GM19035 (cell line): Measurements from ENCODE around the gene SECISBP2.
"Not testable (repeated sequence)": the region's sequence is repeated elsewhere in the genome, so short reads cannot be mapped to it uniquely, and the experiment has no call there.

Experiments used
- ATAC-seq: cut with Tn5 transposase; IDR thresholded peaks from one replicate; pipeline ENCODE4 v1.9.1; 2021; ENCODE audit not compliant: unreplicated experiment

SECISBP2 gene, protein sequence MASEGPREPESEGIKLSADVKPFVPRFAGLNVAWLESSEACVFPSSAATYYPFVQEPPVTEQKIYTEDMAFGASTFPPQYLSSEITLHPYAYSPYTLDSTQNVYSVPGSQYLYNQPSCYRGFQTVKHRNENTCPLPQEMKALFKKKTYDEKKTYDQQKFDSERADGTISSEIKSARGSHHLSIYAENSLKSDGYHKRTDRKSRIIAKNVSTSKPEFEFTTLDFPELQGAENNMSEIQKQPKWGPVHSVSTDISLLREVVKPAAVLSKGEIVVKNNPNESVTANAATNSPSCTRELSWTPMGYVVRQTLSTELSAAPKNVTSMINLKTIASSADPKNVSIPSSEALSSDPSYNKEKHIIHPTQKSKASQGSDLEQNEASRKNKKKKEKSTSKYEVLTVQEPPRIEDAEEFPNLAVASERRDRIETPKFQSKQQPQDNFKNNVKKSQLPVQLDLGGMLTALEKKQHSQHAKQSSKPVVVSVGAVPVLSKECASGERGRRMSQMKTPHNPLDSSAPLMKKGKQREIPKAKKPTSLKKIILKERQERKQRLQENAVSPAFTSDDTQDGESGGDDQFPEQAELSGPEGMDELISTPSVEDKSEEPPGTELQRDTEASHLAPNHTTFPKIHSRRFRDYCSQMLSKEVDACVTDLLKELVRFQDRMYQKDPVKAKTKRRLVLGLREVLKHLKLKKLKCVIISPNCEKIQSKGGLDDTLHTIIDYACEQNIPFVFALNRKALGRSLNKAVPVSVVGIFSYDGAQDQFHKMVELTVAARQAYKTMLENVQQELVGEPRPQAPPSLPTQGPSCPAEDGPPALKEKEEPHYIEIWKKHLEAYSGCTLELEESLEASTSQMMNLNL

GRCh38 chr9:89318123-89319014 is at the start of gene SECISBP2:
TSS of gene SECISBP2 (plus strand) at chr9:89318500. CDS start at chr9:89318577, 77 bp downstream.
- ATAC-seq, result peak; percentile 90

DNA sequence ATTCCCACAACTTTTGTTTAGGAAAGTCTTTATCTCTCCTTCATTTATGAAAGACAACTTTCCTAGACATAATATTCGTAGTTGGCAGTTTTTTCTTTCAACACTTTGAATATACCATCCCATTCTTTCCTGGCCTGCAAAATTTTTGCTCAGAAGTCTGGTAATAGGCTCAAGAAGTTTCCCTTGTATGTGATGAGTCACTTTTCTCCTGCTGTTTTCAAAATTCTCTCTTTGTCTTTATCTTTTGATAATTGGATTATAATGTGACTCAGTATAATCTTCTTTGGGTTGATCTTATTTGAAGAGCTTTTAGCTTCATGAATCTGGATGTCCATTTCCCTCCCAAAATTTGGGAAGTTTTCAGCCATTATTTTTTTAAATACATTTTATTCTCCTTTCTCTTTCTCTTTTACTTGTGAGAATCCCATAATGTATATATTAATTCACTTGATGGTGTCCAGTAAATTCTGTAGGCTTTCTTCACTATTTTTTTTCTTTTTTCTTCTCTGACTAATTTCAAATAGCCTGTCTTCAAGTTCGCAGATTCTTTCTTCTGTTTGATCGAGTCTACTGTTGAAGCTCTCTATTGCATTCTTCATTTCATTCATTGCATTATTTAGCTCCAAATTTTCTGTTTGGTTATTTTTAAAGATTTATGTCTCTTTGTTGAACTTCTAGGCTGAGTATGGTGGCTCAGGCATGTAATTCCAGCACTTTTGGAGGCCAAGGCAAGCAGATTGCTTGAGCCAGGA is 44.6 kb upstream of the SECISBP2 start:
- ATAC-seq, result no peak

- no peak for ATAC-seq
Observed at GRCh38 chr9:89274838-89275237, 43.5 kb upstream of the SECISBP2 start.

DNA sequence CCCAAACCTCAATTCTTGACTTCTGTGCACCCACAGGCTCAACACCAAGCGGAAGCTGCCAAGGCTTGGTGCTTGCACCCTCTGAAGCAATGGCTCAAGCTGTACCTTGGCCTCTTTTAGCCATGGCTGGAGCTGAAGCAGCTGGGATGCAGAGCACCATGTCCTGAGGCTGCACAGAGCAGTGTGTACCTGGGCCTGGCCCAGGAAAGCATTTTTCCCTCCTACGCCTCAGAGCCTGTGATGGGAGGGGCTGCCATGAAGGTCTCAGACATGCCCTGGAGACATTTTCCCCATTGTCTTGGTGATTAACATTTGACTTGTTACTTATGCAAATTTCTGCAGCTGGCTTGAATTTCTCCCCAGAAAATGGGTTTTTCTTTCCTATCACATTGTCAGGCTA is 42.3 kb upstream of the SECISBP2 start:
- ATAC-seq, result not testable (repeated sequence)

GRCh38 chr9:89277043-89277442 is 41.3 kb upstream of the SECISBP2 start:
- no peak for ATAC-seq

DNA sequence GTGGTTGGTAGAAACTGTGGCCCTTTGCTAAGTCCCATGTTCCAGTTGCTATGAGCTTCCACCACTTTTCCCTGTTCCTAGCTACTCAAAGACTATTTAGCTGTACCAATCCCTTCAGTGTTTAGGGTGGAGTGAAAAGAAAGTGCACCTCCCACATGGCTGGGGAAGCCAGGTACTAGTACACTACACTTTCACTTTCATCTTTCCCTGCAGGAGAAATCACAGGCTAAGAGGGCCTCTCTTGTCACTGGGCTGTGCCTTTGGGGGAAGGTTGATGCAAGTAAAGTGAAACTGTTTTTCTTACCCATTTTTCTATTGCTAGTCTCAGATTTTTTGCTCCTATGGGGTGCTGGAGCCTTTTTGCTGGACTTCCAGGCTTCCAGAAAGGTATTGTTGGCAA is 40.8 kb upstream of the SECISBP2 start:
- no peak for ATAC-seq

DNA sequence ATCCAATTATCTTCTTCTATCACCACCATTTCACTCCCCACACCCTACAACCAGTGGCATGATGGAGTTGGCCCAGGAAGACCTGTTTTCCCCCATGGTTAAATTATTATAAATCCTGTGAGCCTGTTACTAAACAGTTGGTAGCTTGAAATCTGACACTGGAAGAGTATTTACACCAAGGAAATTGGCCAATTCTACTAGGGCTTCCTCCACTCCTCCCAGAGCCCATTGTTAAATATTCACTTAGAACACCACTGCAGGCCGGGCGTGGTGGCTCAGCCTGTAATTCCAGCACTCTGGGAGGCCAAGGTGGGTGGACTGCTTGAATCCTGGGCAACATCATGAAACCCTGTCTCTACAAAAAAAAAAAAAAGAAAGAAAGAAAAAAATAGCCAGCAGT is 39.7 kb upstream of the SECISBP2 start:
- ATAC-seq, result no peak

DNA sequence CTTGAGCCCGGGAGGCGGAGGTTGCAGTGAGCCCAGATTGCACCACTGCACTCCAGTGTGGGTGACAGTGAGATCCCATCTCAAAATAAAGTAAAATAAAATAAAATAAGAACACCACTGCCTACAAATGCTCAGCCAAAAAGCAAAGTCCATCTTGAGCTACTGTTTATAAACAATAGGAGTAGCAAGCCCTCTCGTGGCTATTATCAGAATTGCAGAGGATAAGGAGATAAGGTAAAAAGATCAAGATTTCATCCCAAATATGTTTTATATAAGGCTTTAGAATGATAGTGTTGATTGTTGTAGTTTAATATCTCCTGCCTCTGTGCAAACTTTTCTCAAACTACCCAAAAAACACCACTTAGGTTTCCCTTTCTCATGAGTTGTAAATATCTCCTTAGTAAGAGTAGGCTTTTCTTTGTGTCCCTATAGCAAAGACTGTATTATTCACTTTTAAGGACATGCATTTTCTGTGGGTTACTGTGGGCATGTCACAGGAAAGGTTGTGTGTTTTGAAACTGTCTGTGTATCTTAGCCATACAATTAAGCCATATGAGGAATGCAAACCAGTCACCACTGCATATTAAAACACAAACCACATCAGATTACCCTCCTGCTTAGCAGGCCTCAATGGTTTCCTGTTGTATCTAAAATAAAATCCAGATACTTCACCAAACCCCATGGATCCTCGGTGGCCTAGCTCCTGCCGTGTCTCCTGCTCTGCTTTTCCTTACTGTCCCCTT is 39.1 kb upstream of the SECISBP2 start:
- ATAC-seq, result no peak

DNA sequence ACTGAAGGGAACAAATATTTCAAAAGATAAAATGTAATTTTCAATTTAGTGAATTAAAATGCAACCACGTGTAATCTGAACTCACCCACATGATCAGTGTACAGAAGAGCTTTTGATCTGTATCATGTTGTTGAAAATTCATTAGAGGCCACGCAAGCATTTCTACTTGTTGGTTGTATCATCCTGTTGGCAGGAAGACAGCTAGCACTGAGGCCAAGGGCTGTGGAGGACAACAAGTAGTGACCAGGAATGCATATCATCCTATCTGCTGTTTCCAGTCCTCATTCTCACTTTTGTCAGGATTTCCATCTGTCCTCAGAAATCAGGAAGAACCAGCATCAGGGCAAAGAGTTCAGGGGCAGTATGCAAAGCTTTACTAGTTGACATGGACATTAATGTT is 37.2 kb upstream of the SECISBP2 start:
- ATAC-seq, result no peak

- not testable (repeated sequence) for ATAC-seq
Observed at GRCh38 chr9:89282248-89282968, 35.9 kb upstream of the SECISBP2 start.

DNA sequence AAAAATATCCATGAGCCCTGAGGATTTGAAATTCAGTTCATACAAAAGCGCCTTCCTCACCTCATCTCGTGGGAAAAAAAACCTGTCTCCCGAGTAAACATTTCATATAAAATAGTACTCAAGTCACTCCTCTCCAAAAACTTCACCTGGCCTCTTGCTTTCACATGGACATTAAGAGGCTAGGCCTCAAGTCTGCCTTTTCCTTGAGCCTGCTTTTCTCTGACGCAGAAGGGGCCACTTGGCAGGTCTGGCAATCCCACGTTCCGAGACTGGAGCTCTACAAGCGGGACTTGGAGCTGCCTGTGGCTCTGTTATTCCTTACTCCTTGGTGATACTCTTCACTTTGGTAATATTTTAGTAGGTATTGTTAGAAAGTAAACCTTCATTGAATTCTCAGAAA is 34.2 kb upstream of the SECISBP2 start:
- ATAC-seq, result no peak

- ATAC-seq, result no peak
Observed at GRCh38 chr9:89291741-89292140, 26.6 kb upstream of the SECISBP2 start.

GRCh38 chr9:89293014-89293413 is 25.3 kb upstream of the SECISBP2 start:
- no peak for ATAC-seq

- no peak for ATAC-seq
Observed at GRCh38 chr9:89295400-89295799, 22.9 kb upstream of the SECISBP2 start.

- not testable (repeated sequence) for ATAC-seq
Observed at GRCh38 chr9:89301996-89302395, 16.3 kb upstream of the SECISBP2 start.

GRCh38 chr9:89304020-89304833 is 14.1 kb upstream of the SECISBP2 start:
- no peak for ATAC-seq

DNA sequence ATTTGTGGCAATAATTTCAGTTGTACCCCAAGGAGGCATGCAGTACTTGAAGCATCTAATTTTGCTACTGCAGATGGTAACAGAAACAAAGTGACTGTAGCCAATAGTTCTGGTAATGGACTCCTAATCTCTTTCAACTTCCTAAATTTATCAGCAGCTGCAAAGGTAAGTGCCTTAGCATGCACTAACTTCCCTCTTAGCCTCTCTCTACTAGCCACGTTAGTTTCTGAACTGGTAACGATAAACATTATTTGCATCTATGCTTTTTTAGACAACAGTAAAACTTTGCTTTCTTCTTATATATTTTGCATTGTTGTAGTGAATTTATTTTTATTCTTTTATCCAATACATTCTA is 13.5 kb upstream of the SECISBP2 start:
- no peak for ATAC-seq

DNA sequence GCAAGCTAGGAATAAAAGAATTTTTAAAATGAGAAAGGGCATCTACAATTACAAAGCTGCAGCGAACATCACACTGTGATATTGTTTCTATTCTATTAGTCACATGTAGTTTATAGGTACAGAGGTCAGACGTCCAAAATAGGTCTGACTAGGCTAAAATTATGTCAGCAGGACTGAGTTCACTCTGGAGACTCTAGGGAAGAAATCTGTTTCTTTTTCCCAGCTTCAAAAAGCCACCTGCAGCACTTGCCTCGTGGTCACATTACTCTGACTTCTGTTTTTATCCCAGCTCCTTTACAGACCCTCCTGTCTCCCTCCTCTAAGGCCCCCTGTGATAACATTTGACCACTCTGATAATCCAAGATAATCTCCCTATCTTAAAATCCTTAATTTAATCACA is 12.4 kb upstream of the SECISBP2 start:
- no peak for ATAC-seq
